PFSK-1 (cell line): ENCODE results near the gene IL18BP. TPM values are rescaled to one million over a fixed set of nuclear protein-coding genes. Genes with fewer than 3 reads are reported as not detected.

Source experiments
- FOXP2 ChIP-seq: optimal IDR thresholded peaks from 2 replicates; pipeline ENCODE3; 2011; ENCODE audit warnings: borderline replicate concordance, control low read depth, inconsistent platforms; ENCODE audit not compliant: insufficient read depth; ENCODE audit errors: extremely low read length, extremely low read depth
- POLR2AphosphoS5 ChIP-seq: IDR thresholded peaks from 2 replicates; pipeline ENCODE4 v1.6.1; 2012; ENCODE audit warnings: low read depth, mild to moderate bottlenecking, control low read depth, low read length, moderate library complexity
- SIN3A ChIP-seq: IDR thresholded peaks from 2 replicates; pipeline ENCODE4 v1.6.1; 2012; ENCODE audit warnings: mild to moderate bottlenecking, low read length, moderate library complexity, borderline replicate concordance; ENCODE audit not compliant: insufficient read depth
- TAF1 ChIP-seq: IDR thresholded peaks from 2 replicates; pipeline ENCODE4 v1.6.1; 2012; ENCODE audit warnings: low read length, control low read depth, borderline replicate concordance; ENCODE audit not compliant: insufficient read depth
- polyA plus RNA-seq: library from polyadenylated mRNA; unstranded; fragments of >200 nt; gene quantifications from one replicate; pipeline ENCODE4 v1.2.1, GENCODE V29; 2012; ENCODE audit warnings: low read depth, missing spikeins; ENCODE audit not compliant: insufficient read length
- TF ChIP-seq, protein P1 (sequence below), 2 experiments: IDR thresholded peaks; 2 replicates each; pipeline versions ENCODE4 v1.6.1 to v1.8.0; 2011 to 2012; ENCODE audit warnings: low read depth in 2 of 2, low read length in 2 of 2, control low read depth in 1 of 2, inconsistent platforms in 1 of 2, mild to moderate bottlenecking in 1 of 2, moderate library complexity in 1 of 2; ENCODE audit not compliant: insufficient read depth in 1 of 2

IL18BP gene
- 3.3 TPM for polyA plus RNA-seq

DNA sequence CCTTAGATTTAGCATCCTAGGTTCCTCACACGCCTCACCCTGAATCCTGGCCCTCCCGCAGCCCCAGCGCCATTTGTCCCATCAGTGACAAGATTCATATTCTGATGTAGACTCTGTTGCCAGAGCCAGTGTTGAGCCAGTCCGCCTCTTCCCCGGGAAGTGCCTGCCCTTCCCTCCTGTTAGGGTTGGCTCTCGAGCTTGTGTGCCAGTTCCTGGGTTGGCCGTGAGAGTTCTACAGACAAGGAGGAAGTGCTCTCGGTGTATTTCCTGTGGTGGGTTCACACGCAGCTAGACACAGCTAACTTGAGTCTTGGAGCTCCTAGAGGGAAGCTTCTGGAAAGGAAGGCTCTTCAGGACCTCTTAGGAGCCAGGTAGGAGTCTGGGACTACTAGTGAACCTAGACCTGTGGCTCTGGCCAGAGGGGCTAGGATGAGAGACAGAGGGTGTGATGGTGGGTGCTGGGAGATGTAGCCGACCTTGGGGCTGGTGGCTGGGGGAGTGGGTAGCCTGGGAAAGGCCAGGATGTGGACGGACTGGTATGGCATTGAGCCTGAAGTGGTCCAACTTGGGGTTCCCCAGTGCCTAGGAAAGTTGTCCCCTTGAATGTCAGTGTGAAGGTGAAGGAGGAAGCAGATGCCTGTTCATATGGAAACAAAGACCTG is at the start of gene IL18BP:
Gene IL18BP, plus strand, starts transcription at position 261 of the 662 bp plus-strand sequence. CDS start 1,076 bp downstream, outside the sequence.
- TF ChIP-seq TAF1 (no peak), FOXP2 (no peak), POLR2AphosphoS5 (no peak), SIN3A (no peak)
- TF ChIP-seq, protein P1, sequence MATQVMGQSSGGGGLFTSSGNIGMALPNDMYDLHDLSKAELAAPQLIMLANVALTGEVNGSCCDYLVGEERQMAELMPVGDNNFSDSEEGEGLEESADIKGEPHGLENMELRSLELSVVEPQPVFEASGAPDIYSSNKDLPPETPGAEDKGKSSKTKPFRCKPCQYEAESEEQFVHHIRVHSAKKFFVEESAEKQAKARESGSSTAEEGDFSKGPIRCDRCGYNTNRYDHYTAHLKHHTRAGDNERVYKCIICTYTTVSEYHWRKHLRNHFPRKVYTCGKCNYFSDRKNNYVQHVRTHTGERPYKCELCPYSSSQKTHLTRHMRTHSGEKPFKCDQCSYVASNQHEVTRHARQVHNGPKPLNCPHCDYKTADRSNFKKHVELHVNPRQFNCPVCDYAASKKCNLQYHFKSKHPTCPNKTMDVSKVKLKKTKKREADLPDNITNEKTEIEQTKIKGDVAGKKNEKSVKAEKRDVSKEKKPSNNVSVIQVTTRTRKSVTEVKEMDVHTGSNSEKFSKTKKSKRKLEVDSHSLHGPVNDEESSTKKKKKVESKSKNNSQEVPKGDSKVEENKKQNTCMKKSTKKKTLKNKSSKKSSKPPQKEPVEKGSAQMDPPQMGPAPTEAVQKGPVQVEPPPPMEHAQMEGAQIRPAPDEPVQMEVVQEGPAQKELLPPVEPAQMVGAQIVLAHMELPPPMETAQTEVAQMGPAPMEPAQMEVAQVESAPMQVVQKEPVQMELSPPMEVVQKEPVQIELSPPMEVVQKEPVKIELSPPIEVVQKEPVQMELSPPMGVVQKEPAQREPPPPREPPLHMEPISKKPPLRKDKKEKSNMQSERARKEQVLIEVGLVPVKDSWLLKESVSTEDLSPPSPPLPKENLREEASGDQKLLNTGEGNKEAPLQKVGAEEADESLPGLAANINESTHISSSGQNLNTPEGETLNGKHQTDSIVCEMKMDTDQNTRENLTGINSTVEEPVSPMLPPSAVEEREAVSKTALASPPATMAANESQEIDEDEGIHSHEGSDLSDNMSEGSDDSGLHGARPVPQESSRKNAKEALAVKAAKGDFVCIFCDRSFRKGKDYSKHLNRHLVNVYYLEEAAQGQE (IDR thresholded peaks at IDR 0.05; ENCODE audit: insufficient read depth in 1 of 2, low read depth in 2 of 2, low read length in 2 of 2), result no peak

DNA sequence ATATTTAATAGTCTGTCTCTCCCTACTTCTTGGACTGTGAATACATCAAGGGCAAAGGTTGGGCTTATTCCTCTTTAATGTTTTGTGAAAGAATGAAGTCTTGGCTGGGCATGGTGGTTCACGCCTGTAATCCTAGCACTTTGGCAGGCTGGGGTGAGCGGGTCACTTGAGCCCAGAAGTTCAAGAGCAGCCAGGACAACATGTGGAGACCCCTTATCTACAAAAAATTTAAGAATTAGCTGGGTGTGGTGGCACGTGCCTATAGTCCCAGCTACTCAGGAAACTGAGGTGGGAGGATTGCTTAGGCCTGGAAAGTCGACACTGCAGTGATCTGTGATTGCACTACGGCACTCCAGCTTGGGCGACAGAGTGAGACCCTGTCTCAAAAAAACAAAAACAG is 49.7 kb upstream of the IL18BP start:
- TF ChIP-seq SIN3A (no peak), POLR2AphosphoS5 (no peak), FOXP2 (no peak), TAF1 (no peak)
- TF ChIP-seq, protein P1 (IDR thresholded peaks at IDR 0.05; ENCODE audit: insufficient read depth in 1 of 2, low read depth in 2 of 2, low read length in 2 of 2), result no peak

DNA sequence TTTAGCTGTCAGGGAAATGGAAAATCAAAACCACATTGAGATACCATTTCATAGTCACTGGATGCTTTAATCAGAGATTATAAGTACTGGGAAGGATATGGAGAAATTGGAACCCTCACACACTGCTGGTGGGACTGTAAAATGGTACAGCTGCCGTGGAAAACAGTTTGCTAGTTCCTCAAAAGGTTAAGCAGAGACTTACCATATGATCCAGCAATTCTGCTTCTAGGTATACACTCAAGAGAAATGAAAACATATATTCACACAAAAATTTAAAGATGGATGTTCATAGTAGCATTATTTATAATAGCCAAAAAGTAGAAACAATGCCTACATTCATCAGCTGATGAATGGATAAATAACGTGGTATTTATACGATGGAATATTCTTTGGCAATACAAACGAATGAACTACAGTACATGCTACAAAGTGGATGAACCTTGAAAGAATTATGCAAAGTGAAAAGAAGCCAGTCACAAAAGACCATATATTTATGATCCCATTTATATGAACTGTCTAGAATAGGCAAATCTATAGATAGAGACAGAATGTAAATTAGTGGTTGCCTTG is 46.9 kb upstream of the IL18BP start:
- no peak for TF ChIP-seq TAF1
- no peak for TF ChIP-seq SIN3A
- TF ChIP-seq, protein P1 (IDR thresholded peaks at IDR 0.05; ENCODE audit: insufficient read depth in 1 of 2, low read depth in 2 of 2, low read length in 2 of 2), result no peak
- no peak for TF ChIP-seq FOXP2
- TF ChIP-seq POLR2AphosphoS5, result no peak

DNA sequence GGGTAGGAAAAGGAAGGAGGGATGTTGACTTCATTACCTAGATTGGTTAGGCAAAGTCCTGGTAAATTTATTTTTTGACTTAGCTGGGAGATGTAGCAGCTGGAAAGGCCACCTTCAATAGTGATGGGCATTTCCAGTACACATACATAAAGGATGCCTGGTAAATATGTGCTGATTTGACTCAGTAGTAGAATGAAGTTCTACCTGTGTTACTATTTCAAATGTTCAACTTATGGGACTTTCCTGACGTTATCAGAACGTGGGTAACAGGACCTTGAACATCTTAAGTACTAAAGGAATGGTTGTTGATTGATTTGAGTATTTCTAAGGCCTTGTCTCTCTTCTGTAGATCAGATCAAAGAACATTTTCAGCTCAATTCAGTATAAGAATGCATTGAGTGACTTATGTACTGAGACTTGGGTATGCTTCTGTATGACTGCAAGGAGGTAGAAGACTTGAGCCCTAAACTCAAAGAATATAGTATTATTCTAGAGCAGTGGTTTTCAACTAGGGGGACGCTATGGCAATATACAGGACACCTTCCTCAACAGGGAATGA is 42.7 kb upstream of the IL18BP start:
- TF ChIP-seq POLR2AphosphoS5 (no peak), SIN3A (no peak), TAF1 (no peak), FOXP2 (no peak)
- TF ChIP-seq, protein P1 (IDR thresholded peaks at IDR 0.05; ENCODE audit: insufficient read depth in 1 of 2, low read depth in 2 of 2, low read length in 2 of 2), result no peak
